ENCODE data around the gene EMILIN1. TPM values are rescaled to one million over a fixed set of nuclear protein-coding genes. Genes with fewer than 3 reads are reported as not detected.

EMILIN1 gene
- polyA plus RNA-seq, 1 donor = 49.1 TPM

GRCh38 chr2:27094353-27094984 is 16.1 kb downstream of the EMILIN1 start:
- Histone ChIP-seq H3K4me1 (ENCODE audit: control insufficient read depth, insufficient read depth, low read length) (peaks cover 66% of the 10 kb centered on the region), H3K36me3 (ENCODE audit: control insufficient read depth, insufficient read depth, low read length) (peaks cover 46% of the 10 kb centered on the region), H3K9me3 (ENCODE audit: control insufficient read depth, low read depth, low read length) (no peaks in the 10 kb centered on the region), H3K4me3 (ENCODE audit: low read length) (no peak overlapping the region), H3K27me3 (ENCODE audit: control insufficient read depth, insufficient read depth, low read length) (no peaks in the 10 kb centered on the region), H3K27ac (ENCODE audit: low read length) (peak overlapping the region; percentile 88)
- WGBS (ENCODE audit: insufficient coverage, low lambda C conversion rate) = 83% methylated on average over 1 of the region's 24 CpGs
- DNase-seq = no peak

- peaks cover 55% of the 10 kb centered on the region for H3K36me3 ChIP-seq (ENCODE audit: control insufficient read depth, insufficient read depth, low read length)
- no peaks in the 10 kb centered on the region for H3K27me3 ChIP-seq (ENCODE audit: control insufficient read depth, insufficient read depth, low read length)
- peak overlapping the region; percentile 88 for H3K27ac ChIP-seq (ENCODE audit: low read length)
- H3K9me3 ChIP-seq (ENCODE audit: control insufficient read depth, low read depth, low read length) = no peaks in the 10 kb centered on the region
- H3K4me1 ChIP-seq (ENCODE audit: control insufficient read depth, insufficient read depth, low read length) = peaks cover 64% of the 10 kb centered on the region
- H3K4me3 ChIP-seq (ENCODE audit: low read length) = no peak overlapping the region
- no peak for DNase-seq
- WGBS (ENCODE audit: insufficient coverage, low lambda C conversion rate) = no CpG with 5 or more reads among the region's 2 CpGs
Observed at GRCh38 chr2:27095427-27095744, 17.0 kb downstream of the EMILIN1 start.

- Histone ChIP-seq H3K36me3 (ENCODE audit: control insufficient read depth, insufficient read depth, low read length) (peaks cover 60% of the 10 kb centered on the region), H3K4me1 (ENCODE audit: control insufficient read depth, insufficient read depth, low read length) (peaks cover 59% of the 10 kb centered on the region), H3K9me3 (ENCODE audit: control insufficient read depth, low read depth, low read length) (no peaks in the 10 kb centered on the region), H3K4me3 (ENCODE audit: low read length) (peak overlapping the region; percentile 27), H3K27me3 (ENCODE audit: control insufficient read depth, insufficient read depth, low read length) (no peaks in the 10 kb centered on the region), H3K27ac (ENCODE audit: low read length) (peak overlapping the region; percentile 88)
- no CpG with 5 or more reads among the region's 18 CpGs for WGBS (ENCODE audit: insufficient coverage, low lambda C conversion rate)
- DNase-seq = peak; percentile 81 to 86
Observed at GRCh38 chr2:27095745-27096651, 17.6 kb downstream of the EMILIN1 start.

- Histone ChIP-seq H3K27me3 (ENCODE audit: control insufficient read depth, insufficient read depth, low read length) (no peaks in the 10 kb centered on the region), H3K4me1 (ENCODE audit: control insufficient read depth, insufficient read depth, low read length) (peaks cover 50% of the 10 kb centered on the region), H3K36me3 (ENCODE audit: control insufficient read depth, insufficient read depth, low read length) (peaks cover 56% of the 10 kb centered on the region), H3K27ac (ENCODE audit: low read length) (no peak overlapping the region), H3K9me3 (ENCODE audit: control insufficient read depth, low read depth, low read length) (no peaks in the 10 kb centered on the region), H3K4me3 (ENCODE audit: low read length) (no peak overlapping the region)
- WGBS (ENCODE audit: insufficient coverage, low lambda C conversion rate) = no CpG with 5 or more reads among the region's 3 CpGs
- DNase-seq = no peak
Observed at GRCh38 chr2:27096748-27097297, 18.4 kb downstream of the EMILIN1 start.

- Histone ChIP-seq H3K9me3 (ENCODE audit: control insufficient read depth, low read depth, low read length) (no peaks in the 10 kb centered on the region), H3K4me3 (ENCODE audit: low read length) (no peak overlapping the region), H3K27me3 (ENCODE audit: control insufficient read depth, insufficient read depth, low read length) (no peaks in the 10 kb centered on the region), H3K36me3 (ENCODE audit: control insufficient read depth, insufficient read depth, low read length) (peaks cover 52% of the 10 kb centered on the region), H3K27ac (ENCODE audit: low read length) (no peak overlapping the region), H3K4me1 (ENCODE audit: control insufficient read depth, insufficient read depth, low read length) (peaks cover 45% of the 10 kb centered on the region)
- WGBS (ENCODE audit: insufficient coverage, low lambda C conversion rate) = no CpG with 5 or more reads among the region's 14 CpGs
- DNase-seq = no peak
Observed at GRCh38 chr2:27097341-27097740, 18.9 kb downstream of the EMILIN1 start.

- H3K4me1 ChIP-seq (ENCODE audit: control insufficient read depth, insufficient read depth, low read length) = peaks cover 24% of the 10 kb centered on the region
- H3K4me3 ChIP-seq (ENCODE audit: low read length) = no peak overlapping the region
- no peaks in the 10 kb centered on the region for H3K9me3 ChIP-seq (ENCODE audit: control insufficient read depth, low read depth, low read length)
- DNase-seq = no peak
- peaks cover 49% of the 10 kb centered on the region for H3K36me3 ChIP-seq (ENCODE audit: control insufficient read depth, insufficient read depth, low read length)
- no CpG with 5 or more reads among the region's 19 CpGs for WGBS (ENCODE audit: insufficient coverage, low lambda C conversion rate)
- no peaks in the 10 kb centered on the region for H3K27me3 ChIP-seq (ENCODE audit: control insufficient read depth, insufficient read depth, low read length)
- no peak overlapping the region for H3K27ac ChIP-seq (ENCODE audit: low read length)
Observed at GRCh38 chr2:27099334-27099955, 21.0 kb downstream of the EMILIN1 start.

- Histone ChIP-seq H3K4me3 (ENCODE audit: low read length) (no peak overlapping the region), H3K4me1 (ENCODE audit: control insufficient read depth, insufficient read depth, low read length) (peaks cover 18% of the 10 kb centered on the region), H3K9me3 (ENCODE audit: control insufficient read depth, low read depth, low read length) (no peaks in the 10 kb centered on the region), H3K36me3 (ENCODE audit: control insufficient read depth, insufficient read depth, low read length) (peaks cover 44% of the 10 kb centered on the region), H3K27ac (ENCODE audit: low read length) (no peak overlapping the region), H3K27me3 (ENCODE audit: control insufficient read depth, insufficient read depth, low read length) (no peaks in the 10 kb centered on the region)
- no CpG with 5 or more reads among the region's 10 CpGs for WGBS (ENCODE audit: insufficient coverage, low lambda C conversion rate)
- DNase-seq = no peak
Observed at GRCh38 chr2:27100036-27100435, 21.6 kb downstream of the EMILIN1 start.

- H3K4me3 ChIP-seq (ENCODE audit: low read length) = no peak overlapping the region
- H3K27ac ChIP-seq (ENCODE audit: low read length) = no peak overlapping the region
- peaks cover 31% of the 10 kb centered on the region for H3K36me3 ChIP-seq (ENCODE audit: control insufficient read depth, insufficient read depth, low read length)
- H3K27me3 ChIP-seq (ENCODE audit: control insufficient read depth, insufficient read depth, low read length) = no peaks in the 10 kb centered on the region
- DNase-seq = peak in 1 of 2 donors; percentile 7
- no CpG with 5 or more reads among the region's 5 CpGs for WGBS (ENCODE audit: insufficient coverage, low lambda C conversion rate)
- no peaks in the 10 kb centered on the region for H3K9me3 ChIP-seq (ENCODE audit: control insufficient read depth, low read depth, low read length)
- no peaks in the 10 kb centered on the region for H3K4me1 ChIP-seq (ENCODE audit: control insufficient read depth, insufficient read depth, low read length)
Observed at GRCh38 chr2:27102329-27102728, 23.9 kb downstream of the EMILIN1 start.

GRCh38 chr2:27105981-27106380 is 27.6 kb downstream of the EMILIN1 start:
- Histone ChIP-seq H3K27ac (ENCODE audit: low read length) (no peak overlapping the region), H3K4me1 (ENCODE audit: control insufficient read depth, insufficient read depth, low read length) (no peaks in the 10 kb centered on the region), H3K9me3 (ENCODE audit: control insufficient read depth, low read depth, low read length) (no peaks in the 10 kb centered on the region), H3K36me3 (ENCODE audit: control insufficient read depth, insufficient read depth, low read length) (peaks cover 2% of the 10 kb centered on the region), H3K27me3 (ENCODE audit: control insufficient read depth, insufficient read depth, low read length) (no peaks in the 10 kb centered on the region), H3K4me3 (ENCODE audit: low read length) (no peak overlapping the region)
- no peak for DNase-seq
- 83% methylated on average over 2 of the region's 3 CpGs for WGBS (ENCODE audit: insufficient coverage, low lambda C conversion rate)

GRCh38 chr2:27108221-27108620 is 29.8 kb downstream of the EMILIN1 start:
- no peaks in the 10 kb centered on the region for H3K9me3 ChIP-seq (ENCODE audit: control insufficient read depth, low read depth, low read length)
- H3K36me3 ChIP-seq (ENCODE audit: control insufficient read depth, insufficient read depth, low read length) = no peaks in the 10 kb centered on the region
- H3K4me1 ChIP-seq (ENCODE audit: control insufficient read depth, insufficient read depth, low read length) = no peaks in the 10 kb centered on the region
- no peak for DNase-seq
- no peak overlapping the region for H3K27ac ChIP-seq (ENCODE audit: low read length)
- WGBS (ENCODE audit: insufficient coverage, low lambda C conversion rate) = 88% methylated on average over 2 of the region's 2 CpGs
- H3K27me3 ChIP-seq (ENCODE audit: control insufficient read depth, insufficient read depth, low read length) = no peaks in the 10 kb centered on the region
- no peak overlapping the region for H3K4me3 ChIP-seq (ENCODE audit: low read length)
